ENCODE data around the gene TARP.
"Not testable (repeated sequence)": the region's sequence is repeated elsewhere in the genome, so short reads cannot be mapped to it uniquely, and the experiment has no call there.

Gene TARP

DNA sequence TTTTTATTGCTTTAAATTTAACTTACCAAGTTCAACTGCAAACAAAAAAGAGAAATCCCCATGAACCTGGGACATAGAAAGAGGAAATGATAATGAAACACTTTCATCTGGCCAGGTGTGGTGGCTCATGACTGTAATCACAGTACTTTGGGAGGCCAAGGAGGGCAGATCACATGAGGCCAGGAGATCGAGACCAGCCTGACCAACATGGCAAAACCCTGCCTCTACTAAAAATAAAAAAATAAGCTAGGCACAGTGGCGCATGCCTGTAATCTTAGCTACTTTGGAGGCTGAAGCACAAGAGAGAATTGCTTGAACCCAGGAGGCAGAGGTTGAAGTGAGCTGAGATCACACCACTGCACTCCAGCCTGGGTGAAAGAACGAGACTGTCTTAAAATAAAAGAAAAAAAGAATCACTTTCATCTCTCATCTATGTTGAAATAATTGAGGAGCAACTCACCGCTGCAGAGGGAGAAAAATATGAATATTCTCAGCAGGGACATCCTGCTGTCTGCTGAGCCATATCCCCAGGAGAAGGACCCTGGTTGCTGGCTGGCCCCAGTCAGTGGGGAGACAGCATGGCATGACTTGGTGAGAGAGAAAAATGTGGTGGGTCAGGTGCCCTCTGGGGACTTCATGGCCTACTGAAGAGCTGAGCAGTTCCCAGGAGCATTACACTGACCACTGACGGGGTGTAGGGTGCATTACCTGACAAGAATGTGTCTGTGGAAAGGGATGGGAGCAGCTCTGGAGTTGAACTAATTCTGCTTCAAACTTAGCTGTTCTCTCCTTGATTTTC, 22.8 kb upstream of the TARP start:
- no peak for DNase-seq

DNA sequence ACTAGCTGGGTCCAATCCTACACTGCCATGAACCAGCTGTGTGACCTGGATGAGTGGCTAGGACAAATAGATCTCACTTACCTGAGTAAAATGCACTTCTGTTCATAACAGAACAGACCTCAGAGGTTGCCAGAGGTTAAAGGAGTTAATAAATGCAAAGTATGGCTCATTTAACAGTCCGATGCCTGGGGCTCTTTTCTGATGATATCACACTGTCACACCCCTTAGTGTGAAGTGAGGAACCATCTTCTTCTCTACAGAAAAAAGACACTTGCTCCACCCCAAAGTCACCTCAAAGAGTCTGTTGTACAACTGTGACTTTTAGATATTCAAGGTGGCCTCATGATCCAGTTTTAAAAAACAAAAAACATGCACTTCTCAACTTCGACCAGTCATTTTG, 21.5 kb upstream of the TARP start:
- no peak for DNase-seq

DNA sequence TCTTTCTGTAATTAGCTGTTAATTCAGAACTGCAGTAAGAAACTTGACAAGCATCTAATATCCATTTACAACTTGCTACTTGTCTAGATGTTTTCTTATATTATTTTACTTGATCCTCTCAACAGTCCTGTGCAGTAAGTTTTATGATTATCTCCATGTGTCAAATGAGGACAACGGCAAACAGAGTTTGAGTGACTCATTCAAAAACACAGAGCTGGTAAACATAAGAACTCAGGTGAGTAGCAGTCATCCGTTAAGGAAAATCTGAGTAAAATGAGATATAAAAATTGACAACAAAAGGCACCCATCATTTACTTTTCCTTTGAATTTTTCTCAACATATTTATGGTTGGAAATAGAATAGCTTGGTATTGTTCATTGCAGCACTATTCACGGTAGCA, 19.0 kb upstream of the TARP start:
- no peak for DNase-seq

DNA sequence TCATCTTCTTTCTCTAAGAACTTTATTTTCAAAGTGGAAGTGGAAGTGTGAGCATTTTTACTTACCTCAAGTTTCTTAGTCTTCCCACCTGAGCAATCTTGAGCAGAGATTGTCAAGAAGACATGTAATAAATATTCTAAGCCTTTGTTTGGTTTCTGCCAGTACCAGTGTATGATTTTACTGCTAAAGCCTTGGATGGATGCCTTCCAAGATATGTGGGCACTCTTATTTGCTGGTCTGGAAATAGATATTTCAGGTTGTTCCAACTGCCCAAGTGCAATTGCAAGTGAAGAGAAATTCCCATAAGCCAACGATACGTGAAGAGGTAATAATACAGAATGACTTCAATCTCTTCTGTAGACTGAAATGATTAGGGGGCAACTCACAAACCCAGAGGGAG, 18.2 kb upstream of the TARP start:
- no peak for DNase-seq

DNA sequence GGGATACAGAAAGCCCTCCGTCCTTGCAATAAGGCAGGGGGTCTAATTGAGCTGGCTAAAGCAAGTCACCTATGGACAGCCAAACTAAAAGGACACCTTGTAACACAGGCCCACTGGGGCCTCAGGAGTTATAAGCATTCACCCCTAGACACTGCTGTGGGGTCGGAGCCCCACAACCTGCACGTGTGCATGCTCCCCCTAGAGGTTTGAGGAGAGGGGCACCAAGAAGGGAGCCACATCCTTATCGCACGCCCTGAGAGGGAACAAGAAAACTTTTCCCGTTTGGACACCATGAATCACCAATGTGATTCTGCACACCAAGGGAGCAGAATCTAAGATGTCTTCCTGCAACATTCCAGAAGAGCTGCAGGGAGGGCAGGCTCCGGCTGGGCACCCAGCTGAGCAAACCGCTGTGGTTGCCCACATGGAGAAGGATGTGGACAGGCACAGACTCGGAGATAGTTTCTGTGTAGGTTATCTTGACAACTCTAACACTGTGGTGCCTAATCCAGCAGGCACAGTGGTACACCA, 17.7 kb upstream of the TARP start:
- no peak for DNase-seq

DNA sequence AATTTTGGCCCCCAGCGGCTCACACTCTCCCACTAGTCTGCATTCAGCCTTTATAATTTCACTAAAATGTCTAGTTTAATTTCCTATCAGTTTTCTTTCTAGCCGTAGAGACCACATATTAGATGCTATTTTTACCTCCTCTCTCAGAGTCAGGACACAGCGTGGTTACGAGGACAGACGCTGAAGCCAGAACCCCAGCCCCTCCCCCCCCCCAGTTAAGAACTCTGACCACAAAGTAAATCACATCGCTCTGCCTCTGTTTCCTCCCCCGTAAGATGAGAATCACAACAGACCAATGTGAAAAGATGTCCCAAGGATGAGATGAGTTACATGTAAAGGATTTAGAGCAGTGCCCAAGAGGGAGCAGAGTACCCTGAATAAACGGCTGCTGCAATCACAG, 11.1 kb upstream of the TARP start:
- no peak for DNase-seq

DNA sequence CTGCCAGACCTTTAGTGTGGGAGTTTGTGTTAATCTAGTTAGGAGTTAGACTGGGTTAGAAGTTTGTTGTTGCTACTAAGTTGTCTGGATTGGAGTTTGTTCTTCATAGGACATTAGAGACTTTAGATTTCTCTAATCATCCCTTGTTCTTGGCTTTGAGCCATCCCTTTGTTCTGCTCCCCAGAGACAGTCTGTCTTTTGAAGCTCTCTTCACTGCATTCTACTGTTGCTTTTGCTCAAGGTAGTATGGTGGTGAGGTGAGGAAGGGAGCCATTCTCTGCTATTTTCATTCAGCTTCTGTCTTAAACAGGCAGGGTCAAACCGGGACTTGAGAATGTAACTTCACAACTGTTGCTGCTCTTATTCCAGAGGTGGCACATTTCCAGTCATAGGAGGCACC, 10.4 kb upstream of the TARP start:
- DNase-seq = no peak

DNA sequence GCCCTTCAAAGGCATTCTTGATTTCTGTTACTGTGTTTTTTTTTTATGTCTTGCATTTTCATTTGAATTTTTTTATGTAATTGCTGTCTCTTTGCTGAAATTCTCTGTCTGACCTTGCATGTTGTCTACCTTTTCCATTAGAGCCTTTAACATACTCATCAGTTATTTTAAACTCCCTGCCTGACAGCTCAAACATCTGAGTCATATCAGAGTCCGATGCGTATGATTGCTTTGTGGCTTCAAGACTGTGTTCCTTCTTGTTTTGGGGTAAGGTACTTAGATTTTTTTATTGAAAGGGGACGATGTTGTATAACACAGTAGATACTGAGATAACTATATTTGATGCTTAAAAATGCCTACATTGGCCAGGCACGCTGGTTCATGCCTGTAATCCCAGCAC, 9.7 kb upstream of the TARP start:
- no peak for DNase-seq

DNA sequence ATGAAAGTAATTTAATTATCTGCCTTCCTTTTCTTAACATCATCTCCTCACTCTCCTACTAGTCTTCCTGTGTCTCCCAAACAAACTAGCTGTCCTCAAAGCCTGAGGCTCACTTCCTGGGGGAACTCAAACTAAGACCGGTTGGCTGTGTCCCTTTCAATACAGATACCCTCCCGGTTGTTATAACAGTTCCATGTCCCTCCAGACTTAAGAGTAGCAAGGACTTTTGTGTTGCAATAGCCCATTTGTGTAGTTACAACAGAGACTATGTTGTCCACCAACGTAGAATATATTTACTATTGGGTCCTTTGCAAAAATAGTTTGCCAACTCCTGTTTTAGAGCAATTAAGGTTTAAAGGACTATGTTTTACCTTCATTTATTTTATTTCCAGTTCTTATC, 8.6 kb upstream of the TARP start:
- DNase-seq = no peak

DNA sequence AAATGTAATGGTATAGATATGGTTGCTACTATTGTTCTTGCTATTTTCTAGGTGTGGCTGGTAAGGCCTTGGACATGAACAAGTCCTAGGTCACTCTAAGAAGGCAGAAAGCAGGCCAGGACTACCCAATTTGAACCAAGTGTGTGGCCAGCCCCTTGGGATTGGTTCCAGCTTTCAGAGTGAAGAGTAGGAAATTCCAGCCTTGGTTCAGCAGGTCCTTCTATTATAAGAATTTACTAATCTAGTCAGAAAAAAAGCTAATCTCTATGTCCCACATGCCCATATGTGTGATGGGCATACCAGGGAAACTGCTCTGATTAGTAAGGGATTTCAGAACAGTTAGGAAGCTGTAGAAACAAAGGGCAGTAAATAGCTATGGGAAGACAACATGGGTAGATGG, 7.8 kb upstream of the TARP start:
- no peak for DNase-seq

DNA sequence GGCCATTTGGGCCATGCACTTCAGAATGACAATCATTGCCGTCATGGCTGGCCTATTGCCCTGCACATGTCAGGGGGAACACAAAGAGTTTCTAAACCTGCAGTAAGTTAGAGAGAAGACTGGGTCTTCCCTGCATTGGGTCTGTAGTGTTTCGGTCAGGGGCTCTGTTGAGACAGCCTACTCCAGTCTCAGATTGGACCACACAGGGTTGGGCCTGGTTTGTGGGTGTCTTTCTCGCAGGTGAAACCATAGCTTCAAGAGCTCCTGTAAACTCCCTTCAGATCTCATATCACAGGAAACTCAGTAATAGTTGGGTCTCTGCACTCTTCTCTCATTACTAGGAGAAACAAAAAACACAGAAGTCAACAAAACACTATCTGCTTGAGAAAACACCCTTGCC, 7.3 kb upstream of the TARP start:
- DNase-seq = no peak

DNA sequence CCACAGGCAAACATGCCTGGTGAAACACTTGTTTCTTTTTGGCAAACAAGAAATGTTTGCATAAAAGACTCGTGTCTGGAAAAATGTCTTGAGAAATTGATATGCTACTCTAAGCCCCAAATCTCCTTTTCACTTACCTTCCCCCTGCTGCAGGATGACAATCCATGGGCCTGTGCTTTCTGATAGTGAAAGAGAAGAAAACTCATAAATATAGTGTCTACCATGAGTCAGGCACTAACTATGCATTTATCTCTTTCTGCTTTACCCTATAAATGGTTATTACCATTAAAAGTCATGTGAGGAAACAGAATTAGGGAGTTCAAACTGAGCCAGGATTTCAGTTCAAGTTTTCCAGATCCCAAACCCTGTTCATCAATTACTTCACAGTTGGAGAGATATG, 6.6 kb upstream of the TARP start:
- DNase-seq = no peak

DNA sequence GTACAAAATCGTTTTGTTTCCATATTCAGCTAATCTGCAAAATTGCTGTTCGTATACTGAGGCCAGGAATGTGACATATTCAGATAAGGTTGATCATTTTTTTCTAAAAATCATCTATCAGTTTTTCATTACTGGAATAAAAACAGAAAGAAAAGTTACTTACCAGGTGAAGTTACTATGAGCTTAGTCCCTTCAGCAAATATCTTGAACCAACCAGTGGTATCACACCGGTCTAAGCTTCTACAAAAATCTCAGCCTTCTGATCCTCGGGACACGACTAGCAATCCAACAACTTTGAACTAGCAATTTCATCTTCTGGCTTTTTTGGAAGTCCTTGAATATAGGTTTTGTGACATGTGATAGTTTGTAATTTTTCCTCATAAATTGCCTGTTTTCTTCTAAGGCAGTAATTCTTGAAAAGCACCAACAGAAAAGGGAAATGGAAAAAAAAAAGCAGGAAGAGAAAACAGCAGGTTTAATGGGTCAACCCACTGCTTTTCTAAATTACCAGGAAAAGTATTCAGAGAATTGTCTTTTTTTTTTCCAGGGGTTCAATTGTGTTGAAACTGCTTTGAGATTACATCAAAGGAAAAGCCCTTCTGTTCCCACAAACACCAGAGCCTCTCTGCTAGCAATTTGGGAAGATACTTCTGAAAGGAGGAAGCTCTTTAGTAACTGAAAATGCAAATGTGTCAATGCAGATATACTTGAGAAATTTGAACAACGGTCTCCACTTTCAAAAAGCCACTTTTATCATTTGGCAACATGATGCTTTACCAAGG, 2.9 kb upstream of the TARP start:
- DNase-seq = no peak

DNA sequence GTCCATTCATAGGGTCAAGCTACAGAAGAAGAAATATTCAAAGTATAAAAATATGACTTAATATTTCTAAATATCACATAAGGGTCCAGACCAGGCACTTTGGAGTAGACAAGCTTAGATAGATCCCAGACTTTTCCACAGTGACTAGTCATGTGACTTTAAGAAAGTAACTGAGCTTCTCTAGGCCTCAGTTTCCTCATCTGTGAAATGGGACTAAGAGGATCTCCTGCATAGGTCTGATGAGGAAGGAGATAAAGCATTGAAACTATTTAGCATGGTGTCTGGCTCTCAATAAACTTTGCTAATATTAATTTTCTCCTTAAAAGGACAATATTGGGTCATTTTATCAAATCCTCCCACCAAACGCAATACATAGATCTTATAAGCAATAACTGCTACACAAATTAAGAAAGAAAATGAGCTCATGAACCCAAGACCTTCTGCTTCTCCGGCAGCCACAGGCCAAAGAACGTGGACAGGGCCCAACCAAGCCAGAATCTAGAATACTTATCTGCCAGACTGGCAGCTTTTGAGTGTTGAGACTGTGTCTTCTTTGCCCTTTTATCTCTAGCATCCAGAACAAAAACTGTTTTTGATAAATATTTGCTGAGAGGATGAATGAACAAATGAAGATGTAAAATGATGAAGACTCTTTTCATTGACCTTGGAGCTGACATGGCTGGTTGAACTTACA, 1.6 kb upstream of the TARP start:
- DNase-seq = no peak

DNA sequence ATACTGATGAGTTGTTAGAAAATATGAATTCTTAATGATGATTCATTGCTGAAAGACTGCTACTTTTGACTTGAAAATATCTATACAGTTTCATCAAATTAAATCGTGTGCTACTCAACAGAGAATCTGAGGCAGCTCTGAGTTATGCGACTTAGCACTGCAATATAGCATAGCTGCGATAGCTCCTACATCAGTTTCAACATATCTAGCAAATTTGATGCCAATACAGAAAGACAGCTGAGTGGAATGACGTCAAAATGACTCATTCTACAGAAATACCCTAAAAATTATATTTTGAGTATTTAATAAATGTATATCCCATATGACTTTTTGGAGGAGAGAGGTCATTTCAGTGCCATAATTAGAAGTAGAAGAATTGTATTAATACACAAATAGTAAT, 1.1 kb upstream of the TARP start:
- no peak for DNase-seq

DNA sequence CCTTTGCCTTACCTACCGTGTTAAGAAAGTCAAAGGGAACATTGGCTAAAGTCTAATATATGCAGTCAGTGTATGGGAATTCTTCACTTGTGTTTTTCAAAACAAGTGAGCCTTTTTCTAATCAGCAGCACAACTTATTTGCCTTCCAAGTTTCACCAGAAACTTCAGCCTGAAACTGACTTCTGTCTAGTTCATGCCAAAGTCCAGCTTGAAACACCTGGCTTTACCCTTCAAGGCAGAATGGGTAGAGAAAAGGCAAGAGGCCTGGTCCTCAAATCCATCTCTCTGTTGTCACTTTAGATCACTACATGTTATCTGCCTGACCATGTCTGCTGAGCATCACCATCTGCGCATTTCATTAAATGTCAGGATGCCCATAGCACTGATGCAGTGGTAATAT, 3.0 kb downstream of the TARP start:
- not testable (repeated sequence) for DNase-seq

DNA sequence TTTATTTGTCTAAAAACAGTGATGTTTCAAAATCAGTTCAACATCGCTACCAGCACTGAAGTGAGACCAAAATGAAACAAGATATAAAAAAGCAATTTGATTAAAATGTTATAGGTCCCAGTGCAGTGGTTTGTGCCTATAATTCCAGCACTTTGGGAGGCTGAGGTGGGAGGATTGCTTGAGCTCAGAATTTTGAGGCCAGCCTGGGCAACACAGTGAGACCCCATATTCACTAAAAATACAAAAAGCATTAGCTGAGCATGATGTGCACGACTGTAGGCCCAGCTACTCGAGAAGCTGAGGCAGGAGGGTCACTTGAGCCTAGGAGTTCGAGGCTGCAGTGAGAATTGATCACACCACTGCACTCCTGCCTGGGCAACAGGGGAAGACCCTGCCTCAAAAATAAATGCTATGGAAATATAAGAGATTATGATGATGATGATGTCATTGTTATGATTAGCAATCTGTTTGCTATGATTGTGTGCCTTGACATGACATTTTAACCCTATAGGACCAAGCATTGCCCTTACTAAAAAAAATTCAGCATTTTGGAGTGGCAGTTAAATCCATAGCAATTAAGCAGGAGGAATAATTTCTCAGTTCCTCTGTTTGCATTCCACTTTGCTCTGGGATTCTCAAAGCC, 3.6 kb downstream of the TARP start:
- DNase-seq = not testable (repeated sequence)

DNA sequence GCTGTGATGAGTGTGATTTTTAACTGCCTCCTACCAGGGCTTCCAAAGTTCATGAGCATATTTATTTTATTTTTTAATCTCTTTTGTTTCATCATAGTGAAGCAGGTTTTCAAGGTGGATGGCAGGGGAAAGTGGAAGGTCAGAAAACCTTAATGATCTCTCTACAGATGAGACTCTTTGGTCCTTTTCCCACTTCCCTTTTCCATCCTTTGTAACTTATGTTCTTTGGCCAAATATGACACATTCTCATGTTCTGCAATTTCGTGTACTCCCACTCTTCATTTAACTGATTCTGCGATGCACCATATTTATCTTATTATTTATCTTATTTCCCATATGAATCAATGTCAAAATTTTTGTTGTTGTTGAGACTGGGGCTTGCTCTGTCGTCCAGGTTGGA, 7.5 kb downstream of the TARP start:
- DNase-seq = not testable (repeated sequence)

DNA sequence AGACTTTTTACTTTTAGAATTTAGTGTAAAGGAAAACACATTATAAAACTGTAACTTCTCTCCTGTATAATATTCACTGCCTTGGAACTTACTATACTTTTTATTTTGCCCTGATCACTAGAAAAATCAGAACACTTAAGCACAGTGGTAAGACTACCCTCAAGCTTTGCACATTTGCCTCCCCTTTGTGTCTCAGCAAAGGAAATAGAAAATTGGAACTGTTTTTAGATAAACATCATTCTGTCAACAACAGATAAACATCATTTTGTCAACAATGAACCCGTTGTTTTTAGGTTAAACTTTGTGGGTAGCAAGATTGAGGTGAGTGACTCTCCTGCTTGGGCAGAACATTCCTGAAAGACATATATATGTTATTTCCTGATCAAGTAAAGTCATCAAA, 8.8 kb downstream of the TARP start:
- not testable (repeated sequence) for DNase-seq

DNA sequence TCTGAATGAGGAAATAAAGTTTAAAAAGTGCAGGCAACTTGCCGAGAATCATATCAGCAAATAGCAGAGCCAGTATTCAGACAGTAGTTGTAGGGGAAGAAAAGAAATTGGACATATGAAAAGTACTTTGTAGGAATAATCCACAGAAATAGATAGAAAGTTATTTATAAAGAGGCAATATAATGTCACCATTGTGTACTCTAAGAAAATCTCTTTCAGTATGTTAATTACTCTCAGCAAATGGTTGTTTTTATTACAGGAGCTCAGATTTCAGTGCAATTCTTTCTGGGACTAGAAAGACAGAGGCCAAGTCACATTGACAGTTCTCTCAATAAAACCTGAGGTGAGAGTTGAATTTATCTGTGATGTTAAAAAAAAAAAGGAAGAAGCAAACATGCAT, 10.2 kb downstream of the TARP start:
- DNase-seq = not testable (repeated sequence)

DNA sequence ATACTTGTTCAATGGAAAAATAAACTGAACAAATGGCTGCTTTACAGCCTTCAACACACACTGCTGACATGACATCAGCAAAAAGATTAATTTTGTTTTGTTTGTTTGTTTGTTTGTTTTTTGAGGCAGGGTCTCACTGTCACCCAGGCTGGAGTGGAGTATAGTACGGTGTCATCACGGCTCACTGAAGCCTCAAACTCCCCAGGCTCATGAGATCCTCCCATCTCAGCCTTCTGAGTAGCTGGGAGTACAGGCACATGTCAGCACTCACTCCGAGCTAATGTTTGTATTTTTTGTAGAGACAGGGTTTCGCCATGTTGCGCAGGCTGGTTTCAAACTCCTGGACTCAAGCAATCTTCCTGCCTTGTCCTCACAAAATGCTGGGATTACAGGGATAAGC, 10.9 kb downstream of the TARP start:
- no peak for DNase-seq

DNA sequence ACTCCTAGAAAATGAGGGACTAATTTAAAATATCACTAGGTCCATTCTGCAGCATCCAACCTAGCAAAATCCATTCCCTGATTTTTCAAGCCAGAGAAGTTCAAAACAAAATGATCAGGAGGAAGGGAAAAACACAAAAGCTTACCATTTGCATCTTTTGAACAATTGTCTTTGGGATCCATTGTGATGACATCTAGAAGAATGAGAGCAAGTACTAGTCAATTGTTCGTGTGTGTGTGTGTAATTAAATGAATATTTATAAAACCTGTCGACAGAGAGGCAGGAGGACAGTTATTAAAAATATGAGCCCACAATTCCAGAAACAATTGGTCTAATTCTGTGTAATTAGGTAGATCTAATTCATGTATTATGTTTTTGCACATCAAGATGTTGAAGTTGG, 11.4 kb downstream of the TARP start:
- not testable (repeated sequence) for DNase-seq

DNA sequence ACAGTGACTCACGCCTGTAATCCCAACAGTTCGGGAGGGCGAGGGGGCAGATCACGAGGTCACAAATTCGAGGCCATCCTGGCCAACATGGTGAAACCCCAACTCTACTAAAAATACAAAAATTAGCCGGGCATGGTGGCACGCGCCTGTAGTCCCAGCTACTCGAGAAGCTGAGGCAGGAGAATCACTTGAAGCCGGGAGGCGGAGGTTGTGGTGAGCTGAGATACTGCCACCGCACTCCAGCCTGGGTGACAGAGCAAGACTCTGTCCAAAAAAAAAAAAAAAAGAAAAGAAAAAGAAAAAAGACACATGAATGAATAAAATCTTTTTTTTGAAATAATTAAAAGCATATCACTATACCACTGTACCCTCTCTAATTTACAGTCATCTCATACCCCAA, 11.8 kb downstream of the TARP start:
- not testable (repeated sequence) for DNase-seq

Measured in NCI-H2107 (cell line).